Transverse colon (tissue), 4 donors: ENCODE results near the gene UNC13C. TPM values are rescaled to one million over a fixed set of nuclear protein-coding genes. Genes with fewer than 3 reads are reported as not detected.

Experiments
- DNase-seq: peaks from one replicate; pipeline ENCODE4 v3.0.0-alpha.2; 2019
- H3K27ac ChIP-seq, 4 donors: fragments of 200-600 bp; sonication (generic); 2 replicates each; pipeline ENCODE4 v1.5.1; 2016 to 2018; ENCODE audit warnings: inconsistent platforms in 4 of 4
- H3K27me3 ChIP-seq: fragments of 200-600 bp; sonication (generic); 2 replicates; pipeline ENCODE4 v1.5.1; 2017; ENCODE audit warnings: inconsistent platforms
- H3K36me3 ChIP-seq, 4 donors: fragments of 200-600 bp; sonication (generic); 2 replicates each; pipeline ENCODE4 v1.5.1; 2017 to 2019; ENCODE audit warnings: inconsistent platforms in 4 of 4
- H3K4me1 ChIP-seq, 4 donors: fragments of 200-600 bp; sonication (generic); 2 replicates each; pipeline ENCODE4 v1.5.1; 2017 to 2020; ENCODE audit warnings: inconsistent platforms in 4 of 4
- H3K4me3 ChIP-seq, 4 donors: fragments of 200-600 bp; sonication (generic); 1 replicate in 1 of 4; 2 replicates in 3 of 4; pipeline versions ENCODE4 v1.5.1 to v1.6.1; 2017 to 2019; ENCODE audit warnings: inconsistent platforms in 4 of 4
- H3K9me3 ChIP-seq, 2 donors: fragments of 200-600 bp; sonication (generic); 2 replicates each; pipeline ENCODE4 v1.5.1; 2017 to 2019; ENCODE audit warnings: inconsistent platforms in 2 of 2
- EP300 ChIP-seq: sonication (generic); formaldehyde crosslinking; IDR thresholded peaks from one replicate; pipeline ENCODE4 v1.6.1; 2017; ENCODE audit warnings: antibody characterized with exemption, low read depth
- POLR2A ChIP-seq: fragments of 450-650 bp; IDR thresholded peaks from one replicate; pipeline ENCODE4 v1.6.1; 2016; ENCODE audit warnings: antibody characterized with exemption, mild to moderate bottlenecking, moderate library complexity
- POLR2AphosphoS5 ChIP-seq, 3 donors: sonication (generic); formaldehyde crosslinking; IDR thresholded peaks; one replicate each; pipeline ENCODE4 v1.6.1; 2016; ENCODE audit warnings: antibody characterized with exemption in 3 of 3
- whole genome bisulfite sequencing, 2 donors: methylation state at CpG; one replicate each; pipeline ENCODE4 v1.1.5; 2018; ENCODE audit warnings: low coverage in 1 of 2; 5-methylcytosine and 5-hydroxymethylcytosine counted together
- in situ Hi-C, 4 donors: fragments of 200-750 bp; cut with MboI; loops; one replicate each; pipeline versions ENCODE4 v1.15.0 to v1.15.1; 2017; ENCODE audit warnings: low sequenced_read_pairs in 3 of 4, low pct_ligation_motif_present in 1 of 4, low pct_unique_long_range_greater_than_20kb in 1 of 4
- intact Hi-C: fragments of 100-400 bp; cut with DNase I; formaldehyde crosslinking; loops from one replicate; pipeline ENCODE4 v1.15.1; 2023; ENCODE audit warnings: low total_unique reads
- total RNA-seq, 4 donors: library from RNA; depleted of rRNA; stranded (reverse); fragments of >200 nt; gene quantifications; one replicate each; pipeline ENCODE4 v1.1.0, GENCODE V29; 2016
- TF ChIP-seq, protein P1 (sequence below), 5 experiments: fragments of 200-600 bp in 3 of 5; fragments of 450-650 bp in 2 of 5; sonication (generic) in 3 of 5; IDR thresholded peaks; 1 replicate in 2 of 5; 2 replicates in 3 of 5; pipeline ENCODE4 v1.5.1; 2016 to 2017; ENCODE audit warnings: antibody characterized with exemption in 5 of 5, inconsistent platforms in 3 of 5, mild to moderate bottlenecking in 2 of 5, moderate library complexity in 1 of 5

The UNC13C gene
- total RNA-seq, 4 donors from 2014 or later = 0.32 to 0.41 (median 0.40) TPM; not detected in 1

DNA sequence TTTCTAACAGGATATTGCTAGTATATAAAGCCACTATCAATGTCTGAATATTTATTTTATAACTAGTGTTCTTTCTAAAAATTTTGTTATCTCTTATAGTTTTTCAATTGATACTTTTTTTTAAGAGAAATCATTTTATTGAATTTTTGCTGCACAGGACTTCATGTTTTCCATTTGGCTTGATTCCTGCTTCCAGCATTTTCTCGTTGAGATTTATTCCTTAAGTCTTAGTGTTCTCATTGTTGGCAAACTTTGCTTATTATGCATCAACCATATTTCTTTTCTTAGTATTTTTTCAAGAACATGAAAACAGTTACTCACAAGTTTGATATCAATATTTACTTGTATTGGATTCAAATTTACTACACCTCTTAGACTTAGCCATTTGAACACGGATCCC, 113.4 kb downstream of the UNC13C start:
- WGBS, 2 donors = 36 to 50% methylated on average over 2 of the region's 2 CpGs
- Histone ChIP-seq H3K4me3 (no peak overlapping the region), H3K4me1 (no peaks in the 10 kb centered on the region), H3K9me3 (no peaks in the 10 kb centered on the region), H3K27ac (no peak overlapping the region), H3K27me3 (no peaks in the 10 kb centered on the region), H3K36me3 (no peaks in the 10 kb centered on the region)
- intact Hi-C loops (no loop called here), in situ Hi-C loops (loop anchor here in 2 of 4 donors (10.0 to 25.0 kb wide), 2 partner anchors 63 to 1021 kb away; no protein-coding TSS in a partner anchor)
- TF ChIP-seq, protein P1, sequence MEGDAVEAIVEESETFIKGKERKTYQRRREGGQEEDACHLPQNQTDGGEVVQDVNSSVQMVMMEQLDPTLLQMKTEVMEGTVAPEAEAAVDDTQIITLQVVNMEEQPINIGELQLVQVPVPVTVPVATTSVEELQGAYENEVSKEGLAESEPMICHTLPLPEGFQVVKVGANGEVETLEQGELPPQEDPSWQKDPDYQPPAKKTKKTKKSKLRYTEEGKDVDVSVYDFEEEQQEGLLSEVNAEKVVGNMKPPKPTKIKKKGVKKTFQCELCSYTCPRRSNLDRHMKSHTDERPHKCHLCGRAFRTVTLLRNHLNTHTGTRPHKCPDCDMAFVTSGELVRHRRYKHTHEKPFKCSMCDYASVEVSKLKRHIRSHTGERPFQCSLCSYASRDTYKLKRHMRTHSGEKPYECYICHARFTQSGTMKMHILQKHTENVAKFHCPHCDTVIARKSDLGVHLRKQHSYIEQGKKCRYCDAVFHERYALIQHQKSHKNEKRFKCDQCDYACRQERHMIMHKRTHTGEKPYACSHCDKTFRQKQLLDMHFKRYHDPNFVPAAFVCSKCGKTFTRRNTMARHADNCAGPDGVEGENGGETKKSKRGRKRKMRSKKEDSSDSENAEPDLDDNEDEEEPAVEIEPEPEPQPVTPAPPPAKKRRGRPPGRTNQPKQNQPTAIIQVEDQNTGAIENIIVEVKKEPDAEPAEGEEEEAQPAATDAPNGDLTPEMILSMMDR (IDR thresholded peaks at IDR 0.05) = no peak
- TF ChIP-seq EP300 (no peak), POLR2A (no peak), POLR2AphosphoS5 (IDR thresholded peaks at IDR 0.05) (no peak)
- no peak for DNase-seq

DNA sequence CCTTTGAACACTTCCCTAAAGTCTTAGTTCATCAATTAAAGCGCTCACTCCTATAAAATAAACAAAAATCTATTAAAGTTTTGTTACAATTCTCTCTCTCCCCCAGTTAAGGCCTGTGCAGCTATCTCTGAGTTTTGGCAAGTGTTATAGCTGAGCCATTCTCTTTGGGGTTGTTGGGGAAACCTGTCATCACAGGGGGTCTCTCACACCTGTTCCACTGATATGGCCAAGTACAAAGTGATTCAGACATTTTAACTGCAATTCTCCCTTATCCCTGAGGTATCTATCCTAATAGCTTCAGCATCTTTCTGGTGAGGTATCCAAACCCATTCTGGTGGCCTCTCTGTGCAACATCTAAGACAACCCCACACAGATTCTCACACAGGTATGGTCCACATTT, 116.4 kb downstream of the UNC13C start:
- Histone ChIP-seq H3K27me3 (no peaks in the 10 kb centered on the region), H3K9me3 (no peaks in the 10 kb centered on the region), H3K27ac (no peak overlapping the region), H3K4me3 (no peak overlapping the region), H3K36me3 (no peaks in the 10 kb centered on the region), H3K4me1 (no peaks in the 10 kb centered on the region)
- no peak for DNase-seq
- intact Hi-C loops (no loop called here), in situ Hi-C loops (loop anchor here in 2 of 4 donors (10.0 to 25.0 kb wide), 2 partner anchors 60 to 1018 kb away; no protein-coding TSS in a partner anchor)
- 53 to 73% methylated on average over 1 of the region's 1 CpG for WGBS, 2 donors
- TF ChIP-seq EP300 (no peak), POLR2A (no peak), POLR2AphosphoS5 (IDR thresholded peaks at IDR 0.05) (no peak)
- TF ChIP-seq, protein P1 (IDR thresholded peaks at IDR 0.05) = no peak

DNA sequence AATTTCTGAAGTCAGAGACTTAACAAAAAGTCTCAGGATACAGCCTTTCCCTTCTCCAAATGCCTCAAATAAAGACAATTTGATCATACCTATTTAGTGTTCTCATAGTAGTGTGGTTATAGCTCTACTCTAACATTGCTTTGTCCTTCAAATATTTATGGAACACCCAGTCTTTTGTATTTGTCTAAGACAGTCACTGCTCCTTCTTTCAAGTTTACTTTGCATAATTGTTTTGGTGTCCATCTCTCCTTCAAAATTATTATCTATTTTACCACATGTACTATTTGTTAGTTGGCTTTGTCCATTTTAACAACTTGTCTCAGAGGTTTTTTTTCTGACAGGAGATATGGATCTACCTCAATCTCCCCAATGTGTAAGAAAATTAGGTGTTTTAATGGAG, 118.8 kb downstream of the UNC13C start:
- H3K4me3 ChIP-seq = no peak overlapping the region
- intact Hi-C loops = no loop called here
- H3K27ac ChIP-seq = no peak overlapping the region
- no peaks in the 10 kb centered on the region for H3K27me3 ChIP-seq
- TF ChIP-seq, protein P1 (IDR thresholded peaks at IDR 0.05) = no peak
- TF ChIP-seq EP300 (no peak), POLR2AphosphoS5 (IDR thresholded peaks at IDR 0.05) (no peak), POLR2A (no peak)
- in situ Hi-C loops = loop anchor here in 2 of 4 donors (10.0 to 25.0 kb wide), 2 partner anchors 58 to 1015 kb away; no protein-coding TSS in a partner anchor
- DNase-seq = no peak
- no peaks in the 10 kb centered on the region for H3K36me3 ChIP-seq
- no peaks in the 10 kb centered on the region for H3K9me3 ChIP-seq
- no peaks in the 10 kb centered on the region for H3K4me1 ChIP-seq

DNA sequence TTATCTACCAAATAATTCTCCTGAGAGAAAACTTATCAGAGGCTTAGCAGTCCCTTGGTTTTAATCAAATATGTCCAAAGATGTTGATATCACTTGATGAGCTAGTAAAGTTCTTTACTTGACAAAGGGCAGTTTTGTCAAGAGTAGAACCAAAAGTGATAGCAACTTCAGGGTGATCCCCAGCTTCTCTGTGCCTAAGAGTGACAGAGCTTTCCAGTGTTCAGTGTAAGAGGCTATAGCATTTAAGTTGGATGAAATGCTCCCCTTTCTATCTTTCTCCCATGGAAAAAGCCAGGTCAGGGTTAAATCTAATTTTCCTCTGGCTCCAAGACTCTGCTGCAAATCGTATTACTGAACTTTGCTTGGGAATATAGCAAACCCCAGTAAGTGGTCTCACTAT, 120.8 kb downstream of the UNC13C start:
- H3K9me3 ChIP-seq = no peaks in the 10 kb centered on the region
- DNase-seq = no peak
- intact Hi-C loops (no loop called here), in situ Hi-C loops (loop anchor here in 2 of 4 donors (10.0 to 25.0 kb wide), 2 partner anchors 56 to 1013 kb away; no protein-coding TSS in a partner anchor)
- TF ChIP-seq EP300 (no peak), POLR2A (no peak), POLR2AphosphoS5 (IDR thresholded peaks at IDR 0.05) (no peak)
- TF ChIP-seq, protein P1 (IDR thresholded peaks at IDR 0.05) = no peak
- no peak overlapping the region for H3K4me3 ChIP-seq
- H3K27me3 ChIP-seq = no peaks in the 10 kb centered on the region
- H3K27ac ChIP-seq = no peak overlapping the region
- no peaks in the 10 kb centered on the region for H3K36me3 ChIP-seq
- H3K4me1 ChIP-seq = no peaks in the 10 kb centered on the region
- WGBS, 2 donors = 25 to 43% methylated on average over 1 of the region's 1 CpG
